Fibroblast of lung (primary cell): Measurements from ENCODE around the gene IL31RA. TPM values are rescaled to one million over a fixed set of nuclear protein-coding genes. Genes with fewer than 3 reads are reported as not detected.

ENCODE experiments used
- DNase-seq, 2 donors: peaks; one replicate each; pipeline versions ENCODE4 v3.0.0 to v3.0.0-alpha.2; 2010; ENCODE audit warnings: low read depth in 2 of 2
- H2AFZ ChIP-seq: 2 replicates; pipeline ENCODE4 v1.5.1; 2012; ENCODE audit warnings: low read length, control low read depth, inconsistent platforms
- H3K27ac ChIP-seq: 2 replicates; pipeline ENCODE4 v1.5.1; 2011; ENCODE audit warnings: low read length, control low read depth; ENCODE audit not compliant: insufficient read depth
- H3K27me3 ChIP-seq: 2 replicates; pipeline ENCODE4 v1.5.1; 2011; ENCODE audit warnings: mild to moderate bottlenecking, low read length; ENCODE audit not compliant: control insufficient read depth, insufficient read depth
- H3K36me3 ChIP-seq: 2 replicates; pipeline ENCODE4 v1.5.1; 2011; ENCODE audit warnings: low read length; ENCODE audit not compliant: control insufficient read depth, insufficient read depth
- H3K4me1 ChIP-seq: 2 replicates; pipeline ENCODE4 v1.5.1; 2011; ENCODE audit warnings: low read length; ENCODE audit not compliant: control insufficient read depth, insufficient read depth; ENCODE audit errors: extremely low read depth
- H3K4me2 ChIP-seq: 2 replicates; pipeline ENCODE4 v1.5.1; 2011; ENCODE audit warnings: low read length, control low read depth; ENCODE audit not compliant: insufficient read depth; ENCODE audit errors: extremely low read depth
- H3K4me3 ChIP-seq, 4 experiments: fragments of 200-600 bp in 1 of 4; sonication (generic) in 1 of 4; replicated peaks in 1 of 4; 2 replicates each; pipeline ENCODE4 v1.5.1; 2011 to 2016; ENCODE audit warnings: low read length in 4 of 4, low read depth in 3 of 4, mild to moderate bottlenecking in 3 of 4, control low read depth in 2 of 4, inconsistent platforms in 1 of 4, mixed read lengths in 1 of 4; ENCODE audit not compliant: insufficient read depth in 1 of 4; ENCODE audit errors: control extremely low read depth in 1 of 4
- H3K79me2 ChIP-seq: 2 replicates; pipeline ENCODE4 v1.5.1; 2012; ENCODE audit warnings: mild to moderate bottlenecking, low read length, inconsistent platforms; ENCODE audit not compliant: control insufficient read depth, insufficient read depth
- H3K9ac ChIP-seq: 2 replicates; pipeline ENCODE4 v1.5.1; 2011; ENCODE audit warnings: mild to moderate bottlenecking, low read length, control low read depth; ENCODE audit not compliant: insufficient read depth
- H3K9me3 ChIP-seq: 2 replicates; pipeline ENCODE4 v1.5.1; 2012; ENCODE audit warnings: low read depth, low read length; ENCODE audit not compliant: control insufficient read depth, insufficient read depth
- H4K20me1 ChIP-seq: 2 replicates; pipeline ENCODE4 v1.5.1; 2011; ENCODE audit warnings: low read length; ENCODE audit not compliant: control insufficient read depth, insufficient read depth; ENCODE audit errors: extremely low read depth
- CTCF ChIP-seq, 2 donors: IDR thresholded peaks in 1 of 2; conservative IDR thresholded peaks in 1 of 2; 1 replicate in 1 of 2; 2 replicates in 1 of 2; pipeline ENCODE4 v1.5.1; 2011 to 2012; ENCODE audit warnings: low read length in 2 of 2, control low read depth in 1 of 2, inconsistent platforms in 1 of 2, low read depth in 1 of 2, mild to moderate bottlenecking in 1 of 2
- EZH2 ChIP-seq: IDR thresholded peaks from 2 replicates; pipeline ENCODE4 v1.5.1; 2012; ENCODE audit warnings: low read length, control low read depth, mild to moderate bottlenecking; ENCODE audit errors: missing control alignments
- polyA plus RNA-seq, 2 donors: library from polyadenylated mRNA; depleted of rRNA in 1 of 2; stranded (reverse) in 1 of 2; unstranded in 1 of 2; fragments of >200 nt; gene quantifications; 2 replicates each; pipeline ENCODE4 v1.2.1, GENCODE V29; 2011 to 2012; ENCODE audit warnings: missing spikeins in 1 of 2
- total RNA-seq: library from RNA; depleted of rRNA; stranded (reverse); fragments of >200 nt; gene quantifications from 2 replicates; pipeline ENCODE4 v1.2.1, GENCODE V29; 2014

IL31RA gene
- total and polyA plus RNA-seq, 2 donors (not counting 1 experiment from before 2014, with no cell fraction given) = 0.28 to 2.6 TPM

- no peaks in the 10 kb centered on the region for H3K36me3 ChIP-seq
- no peaks in the 10 kb centered on the region for H3K27me3 ChIP-seq
- H2AFZ ChIP-seq = no peak overlapping the region
- H3K9me3 ChIP-seq = no peaks in the 10 kb centered on the region
- H3K27ac ChIP-seq = no peak overlapping the region
- H4K20me1 ChIP-seq = no peaks in the 10 kb centered on the region
- H3K79me2 ChIP-seq = no peaks in the 10 kb centered on the region
- H3K9ac ChIP-seq = no peak overlapping the region
- no peak overlapping the region for H3K4me3 ChIP-seq
- no peaks in the 10 kb centered on the region for H3K4me1 ChIP-seq
- no peak for DNase-seq
- no peak overlapping the region for H3K4me2 ChIP-seq
- TF ChIP-seq CTCF (conservative IDR thresholded peaks at IDR 0.05 in 1 of 2, IDR thresholded peaks at IDR 0.05 in 1 of 2; ENCODE audit: low read depth in 1 of 2, low read length in 2 of 2) (no peak), EZH2 (no peak)
These were observed 68.5 kb downstream of the IL31RA start for GRCh38 chr5:55919625-55920024.

- Histone ChIP-seq H3K4me1 (no peaks in the 10 kb centered on the region), H3K4me3 (no peak overlapping the region), H3K36me3 (no peaks in the 10 kb centered on the region), H2AFZ (no peak overlapping the region), H3K9ac (no peak overlapping the region), H4K20me1 (no peaks in the 10 kb centered on the region), H3K4me2 (no peak overlapping the region), H3K79me2 (no peaks in the 10 kb centered on the region), H3K27me3 (no peaks in the 10 kb centered on the region), H3K9me3 (no peaks in the 10 kb centered on the region), H3K27ac (no peak overlapping the region)
- peak in 1 of 2 donors; percentile 51 for DNase-seq
- TF ChIP-seq EZH2 (no peak), CTCF (conservative IDR thresholded peaks at IDR 0.05 in 1 of 2, IDR thresholded peaks at IDR 0.05 in 1 of 2; ENCODE audit: low read depth in 1 of 2, low read length in 2 of 2) (peak; percentile 32 to 65)
These were observed 69.6 kb downstream of the IL31RA start for GRCh38 chr5:55920784-55921183.

- Histone ChIP-seq H3K79me2 (no peaks in the 10 kb centered on the region), H3K27ac (no peak overlapping the region), H3K4me3 (no peak overlapping the region), H3K9ac (no peak overlapping the region), H3K4me2 (no peak overlapping the region), H3K9me3 (no peaks in the 10 kb centered on the region), H3K27me3 (no peaks in the 10 kb centered on the region), H2AFZ (no peak overlapping the region), H3K4me1 (no peaks in the 10 kb centered on the region), H4K20me1 (no peaks in the 10 kb centered on the region), H3K36me3 (no peaks in the 10 kb centered on the region)
- TF ChIP-seq EZH2 (no peak), CTCF (conservative IDR thresholded peaks at IDR 0.05 in 1 of 2, IDR thresholded peaks at IDR 0.05 in 1 of 2; ENCODE audit: low read depth in 1 of 2, low read length in 2 of 2) (no peak)
- DNase-seq = no peak
These were observed 70.5 kb downstream of the IL31RA start for GRCh38 chr5:55921617-55922016.
